Measurements from ENCODE around the gene RAP1GAP2.

GRCh38 chr17:2892305-2892971 is 96.2 kb downstream of the RAP1GAP2 start:
- TF ChIP-seq POLR2A (IDR thresholded peaks at IDR 0.05) (no peak), CTCF (IDR thresholded peaks at IDR 0.05) (no peak)

All from Peyer's patch (tissue), 4 donors.